BE2C (cell line): ENCODE measurements around the gene NHLRC3. TPM values are rescaled to one million over a fixed set of nuclear protein-coding genes. Genes with fewer than 3 reads are reported as not detected.
"Not testable (repeated sequence)": the region's sequence is repeated elsewhere in the genome, so short reads cannot be mapped to it uniquely, and the experiment has no call there.

ENCODE experiments used
- DNase-seq: peaks from one replicate; pipeline ENCODE4 v3.0.0-alpha.2; 2020
- H3K27me3 ChIP-seq: fragments of 250-450 bp; sonication (Bioruptor Pico); 2 replicates; pipeline ENCODE4 v1.5.1; 2020; ENCODE audit warnings: mild to moderate bottlenecking
- H3K36me3 ChIP-seq: fragments of 250-450 bp; sonication (Bioruptor Pico); 2 replicates; pipeline ENCODE4 v1.5.1; 2020; ENCODE audit warnings: mild to moderate bottlenecking
- H3K4me1 ChIP-seq: fragments of 250-450 bp; sonication (Bioruptor Pico); 2 replicates; pipeline ENCODE4 v1.5.1; 2020
- H3K4me3 ChIP-seq: 2 replicates; pipeline ENCODE4 v1.5.1; 2011; ENCODE audit warnings: low read depth, low read length
- H3K9me3 ChIP-seq: fragments of 250-450 bp; sonication (Bioruptor Pico); 2 replicates; pipeline ENCODE4 v1.5.1; 2020
- polyA plus RNA-seq: library from polyadenylated mRNA; unstranded; fragments of >200 nt; gene quantifications from one replicate; pipeline ENCODE4 v1.2.1, GENCODE V29; 2012; ENCODE audit warnings: low read depth, missing spikeins; ENCODE audit not compliant: insufficient read length, insufficient read depth
- TF ChIP-seq, protein P1 (sequence below): IDR thresholded peaks from 2 replicates; pipeline ENCODE4 v1.5.1; 2012; ENCODE audit warnings: mild to moderate bottlenecking, low read depth, low read length

NHLRC3 gene, protein sequence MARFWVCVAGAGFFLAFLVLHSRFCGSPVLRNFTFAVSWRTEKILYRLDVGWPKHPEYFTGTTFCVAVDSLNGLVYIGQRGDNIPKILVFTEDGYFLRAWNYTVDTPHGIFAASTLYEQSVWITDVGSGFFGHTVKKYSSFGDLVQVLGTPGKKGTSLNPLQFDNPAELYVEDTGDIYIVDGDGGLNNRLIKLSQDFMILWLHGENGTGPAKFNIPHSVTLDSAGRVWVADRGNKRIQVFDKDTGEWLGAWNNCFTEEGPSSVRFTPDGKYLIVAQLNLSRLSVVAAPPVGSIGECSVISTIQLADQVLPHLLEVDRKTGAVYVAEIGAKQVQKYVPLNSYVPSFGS
- 7.8 TPM for polyA plus RNA-seq

DNA sequence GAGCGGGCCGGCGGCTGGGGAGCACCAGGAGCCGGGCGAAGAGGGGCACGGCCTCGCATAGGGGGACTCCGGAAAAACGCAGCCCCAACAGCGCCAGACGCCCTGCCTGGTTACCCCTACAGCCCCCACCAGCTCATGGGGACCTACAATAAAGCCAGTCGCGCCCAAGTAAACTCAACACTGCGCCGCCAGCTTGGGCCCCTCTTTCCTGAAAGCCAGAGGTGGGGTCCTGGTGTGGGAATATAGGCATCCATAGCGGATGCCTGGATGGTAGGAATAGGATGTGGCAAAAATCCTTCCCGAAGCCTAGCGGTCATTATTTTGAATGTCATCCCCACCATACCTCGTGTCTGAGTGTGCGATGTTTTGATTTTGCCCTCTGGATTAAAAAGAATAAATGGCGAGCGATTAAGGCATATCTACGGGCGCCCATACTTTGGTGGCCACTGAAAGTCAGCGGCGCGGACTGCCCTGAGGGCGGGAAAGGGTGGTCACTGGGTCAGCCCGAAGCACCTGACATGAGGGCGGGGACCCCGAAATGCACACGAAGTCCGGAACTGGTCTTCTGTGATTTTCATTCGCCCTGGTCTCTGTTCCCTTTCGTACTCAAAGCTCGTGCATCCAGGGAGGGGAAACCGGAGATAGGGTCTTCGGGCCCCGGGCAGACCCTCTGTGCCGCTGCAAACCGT is at the start of gene NHLRC3, which contains the start of gene PROSER1:
Gene NHLRC3 (plus strand): TSS at position 577 of the 689 bp plus-strand sequence. CDS start 184 bp downstream, outside the sequence.
Gene PROSER1 (minus strand): TSS at position 210 of the 689 bp plus-strand sequence. CDS start 847 bp downstream, outside the sequence.
- TF ChIP-seq, protein P1, sequence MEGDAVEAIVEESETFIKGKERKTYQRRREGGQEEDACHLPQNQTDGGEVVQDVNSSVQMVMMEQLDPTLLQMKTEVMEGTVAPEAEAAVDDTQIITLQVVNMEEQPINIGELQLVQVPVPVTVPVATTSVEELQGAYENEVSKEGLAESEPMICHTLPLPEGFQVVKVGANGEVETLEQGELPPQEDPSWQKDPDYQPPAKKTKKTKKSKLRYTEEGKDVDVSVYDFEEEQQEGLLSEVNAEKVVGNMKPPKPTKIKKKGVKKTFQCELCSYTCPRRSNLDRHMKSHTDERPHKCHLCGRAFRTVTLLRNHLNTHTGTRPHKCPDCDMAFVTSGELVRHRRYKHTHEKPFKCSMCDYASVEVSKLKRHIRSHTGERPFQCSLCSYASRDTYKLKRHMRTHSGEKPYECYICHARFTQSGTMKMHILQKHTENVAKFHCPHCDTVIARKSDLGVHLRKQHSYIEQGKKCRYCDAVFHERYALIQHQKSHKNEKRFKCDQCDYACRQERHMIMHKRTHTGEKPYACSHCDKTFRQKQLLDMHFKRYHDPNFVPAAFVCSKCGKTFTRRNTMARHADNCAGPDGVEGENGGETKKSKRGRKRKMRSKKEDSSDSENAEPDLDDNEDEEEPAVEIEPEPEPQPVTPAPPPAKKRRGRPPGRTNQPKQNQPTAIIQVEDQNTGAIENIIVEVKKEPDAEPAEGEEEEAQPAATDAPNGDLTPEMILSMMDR: no peak

DNA sequence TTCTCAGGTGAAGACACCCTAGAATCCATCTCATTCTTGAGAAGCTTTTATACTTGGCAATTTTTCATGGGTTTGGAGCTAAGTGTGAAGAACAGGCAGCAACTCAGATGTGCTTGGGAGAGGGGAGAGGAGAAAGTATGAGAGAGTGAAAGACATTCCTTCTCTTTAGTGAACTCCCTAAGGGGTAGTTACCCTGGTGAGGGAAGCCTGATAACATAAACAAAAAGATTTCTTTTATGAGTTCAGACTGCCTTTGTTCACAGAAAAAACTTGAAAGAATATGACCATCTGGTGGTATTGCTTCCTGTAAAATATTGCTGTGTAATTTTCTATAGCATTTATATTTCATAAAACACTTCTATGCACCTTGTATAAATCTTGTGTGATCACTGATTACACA is 47.6 kb upstream of the NHLRC3 start, which contains the start of gene STOML3:
Gene STOML3 (minus strand): TSS at position 139 of the 400 bp plus-strand sequence. CDS start 110 bp downstream, at position 29.
- no peaks in the 10 kb centered on the region for H3K27me3 ChIP-seq
- H3K4me1 ChIP-seq: no peaks in the 10 kb centered on the region
- no peaks in the 10 kb centered on the region for H3K9me3 ChIP-seq
- TF ChIP-seq, protein P1: no peak
- DNase-seq: no peak
- no peaks in the 10 kb centered on the region for H3K36me3 ChIP-seq
- H3K4me3 ChIP-seq: no peak within 1 kb of the TSS

More for the DNA sequence above, at the start of gene NHLRC3, which contains the start of gene PROSER1:
- peak; percentile 82 for DNase-seq
- Histone ChIP-seq H3K36me3 (no peaks in the 10 kb centered on the region; the same call in 1 of the 2 replicates), H3K4me3 (peak within 1 kb of the TSS; percentile 97), H3K4me1 (no peaks in the 10 kb centered on the region), H3K9me3 (no peaks in the 10 kb centered on the region), H3K27me3 (no peaks in the 10 kb centered on the region)

DNA sequence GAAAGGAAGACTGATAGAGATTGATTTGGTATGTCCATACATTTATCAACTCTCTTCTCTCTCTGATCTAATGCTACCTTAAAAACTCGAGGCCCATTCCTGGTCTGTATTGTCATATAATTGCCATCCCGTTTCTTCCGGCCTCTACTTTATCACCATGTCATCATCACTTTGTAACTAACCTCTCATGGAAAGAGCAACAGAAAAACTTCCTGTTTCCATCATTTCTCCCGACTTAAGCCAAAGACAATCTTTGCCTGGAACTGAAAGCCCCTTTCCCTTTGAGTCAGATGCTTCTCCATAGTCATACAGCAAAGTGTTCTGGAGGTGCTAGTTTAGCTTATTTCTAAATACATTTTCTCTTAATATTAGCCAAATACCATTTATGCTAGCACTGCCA is 44.9 kb upstream of the NHLRC3 start:
- DNase-seq: no peak
- Histone ChIP-seq H3K9me3 (no peaks in the 10 kb centered on the region), H3K27me3 (no peaks in the 10 kb centered on the region), H3K4me1 (no peaks in the 10 kb centered on the region), H3K4me3 (no peak overlapping the region), H3K36me3 (no peaks in the 10 kb centered on the region)
- TF ChIP-seq, protein P1: no peak

DNA sequence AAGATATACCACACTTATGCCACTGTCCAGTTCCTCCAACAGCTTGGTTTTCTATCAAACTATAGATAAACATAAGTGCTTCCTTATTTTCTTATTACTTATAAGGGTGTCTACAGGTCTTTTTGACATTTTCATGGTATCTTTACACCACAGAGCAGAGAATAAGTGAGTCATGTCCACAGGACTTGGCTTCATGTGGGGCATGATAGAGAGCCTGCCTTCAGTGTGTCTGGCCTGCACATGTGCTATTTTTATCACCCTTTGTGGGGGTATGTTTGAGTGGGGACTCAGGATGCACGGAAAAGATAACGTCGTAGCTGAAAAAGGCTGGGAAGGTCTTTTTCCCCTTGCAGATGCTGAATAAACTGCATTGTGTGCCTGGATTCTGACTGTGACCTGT is 39.5 kb upstream of the NHLRC3 start:
- H3K27me3 ChIP-seq: no peaks in the 10 kb centered on the region
- TF ChIP-seq, protein P1: no peak
- H3K36me3 ChIP-seq: no peaks in the 10 kb centered on the region
- H3K9me3 ChIP-seq: no peaks in the 10 kb centered on the region
- H3K4me3 ChIP-seq: no peak overlapping the region
- no peaks in the 10 kb centered on the region for H3K4me1 ChIP-seq
- no peak for DNase-seq

DNA sequence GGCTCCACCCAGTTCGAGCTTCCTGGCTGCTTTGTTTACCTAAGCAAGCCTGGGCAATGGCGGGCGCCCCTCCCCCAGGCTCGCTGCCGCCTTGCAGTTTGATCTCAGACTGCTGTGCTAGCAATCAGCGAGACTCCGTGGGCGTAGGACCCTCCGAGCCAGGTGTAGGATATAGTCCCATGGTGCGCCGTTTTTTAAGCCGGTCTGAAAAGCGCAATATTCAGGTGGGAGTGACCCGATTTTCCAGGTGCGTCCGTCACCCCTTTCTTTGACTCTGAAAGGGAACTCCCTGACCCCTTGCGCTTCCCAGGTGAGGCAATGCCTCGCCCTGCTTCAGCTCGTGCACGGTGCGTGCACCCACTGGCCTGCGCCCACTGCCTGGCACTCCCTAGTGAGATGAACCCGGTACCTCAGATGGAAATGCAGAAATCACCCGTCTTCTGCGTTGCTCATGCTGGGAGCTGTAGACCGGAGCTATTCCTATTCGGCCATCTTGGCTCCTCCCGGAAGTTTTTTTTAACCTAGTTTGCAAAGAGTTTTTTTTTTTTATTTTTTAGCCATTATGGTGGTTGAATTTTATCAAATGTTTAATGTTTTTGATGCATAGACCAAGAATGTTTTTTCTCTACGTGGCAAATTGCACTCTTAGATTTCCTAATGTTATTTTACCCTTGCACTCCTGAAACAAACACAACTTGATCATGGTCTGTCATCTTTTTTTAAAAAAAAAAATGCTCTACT is 31.7 kb upstream of the NHLRC3 start:
- not testable (repeated sequence) for H3K27me3 ChIP-seq, H3K4me3 ChIP-seq, H3K4me1 ChIP-seq, DNase-seq, H3K9me3 ChIP-seq
- H3K36me3 ChIP-seq: peaks cover 30% of the 10 kb centered on the region

DNA sequence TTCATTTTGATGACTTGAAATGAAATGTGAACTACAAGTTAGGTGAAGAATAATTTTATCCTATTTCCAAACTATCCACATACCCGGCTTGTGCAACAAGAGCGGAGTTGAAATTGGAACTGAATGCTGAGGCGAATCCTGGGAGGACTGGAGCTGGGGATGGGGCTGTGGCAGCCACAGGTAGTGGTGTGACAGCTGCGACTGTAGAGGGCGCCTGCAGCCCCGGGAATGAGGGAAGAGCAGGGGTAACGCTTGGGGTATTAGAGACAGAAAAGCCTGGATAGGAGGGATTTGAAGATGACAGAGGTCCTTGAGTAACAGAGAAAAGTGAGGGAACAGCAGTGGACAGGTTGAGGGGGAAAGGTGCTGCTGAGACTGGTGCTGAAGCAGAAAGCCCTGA is 25.6 kb upstream of the NHLRC3 start:
- Histone ChIP-seq H3K27me3 (no peaks in the 10 kb centered on the region), H3K4me3 (no peak overlapping the region), H3K4me1 (no peaks in the 10 kb centered on the region), H3K9me3 (no peaks in the 10 kb centered on the region), H3K36me3 (peaks cover 86% of the 10 kb centered on the region)
- TF ChIP-seq, protein P1: peak; percentile 49
- no peak for DNase-seq
